GM12878 (cell line): ENCODE data around the gene MGAT5. TPM values are rescaled to one million over a fixed set of nuclear protein-coding genes. Genes with fewer than 3 reads are reported as not detected.

Experiments
- ATAC-seq: fragments of 200-7000 bp; cut with Tn5 transposase; 3 replicates; pipeline ENCODE4 v1.9.1; 2020; ENCODE audit warnings: mild to moderate bottlenecking, moderate library complexity
- BruUV-seq: library from RNA; stranded (reverse); fragments of 400-500 nt; replicated peaks from 2 replicates; lab custom pipeline; 2021; lab: Mats Ljungman, UMichigan
- CTCF ChIA-PET: fragments of 300-600 bp; sonication (Branson Sonifier 250); formaldehyde crosslinking; extraction: SDS; loops from one replicate; lab custom pipeline; 2021; ENCODE audit warnings: inconsistent platforms; lab: Yijun Ruan, JAX
- POLR2A ChIA-PET: fragments of 350-600 bp; formaldehyde crosslinking; extraction: SDS; loops from one replicate; lab custom pipeline; 2021; ENCODE audit warnings: inconsistent platforms; lab: Charles Lee
- RAD21 ChIA-PET: fragments of 300-600 bp; sonication (Branson Sonifier 250); formaldehyde crosslinking; loops from one replicate; lab custom pipeline; 2023; ENCODE audit warnings: antibody characterized with exemption; ENCODE audit not compliant: unreplicated experiment; lab: Charles Lee
- SMC1A ChIA-PET: fragments of 300-600 bp; sonication (Branson Sonifier 250); formaldehyde crosslinking; loops from one replicate; lab custom pipeline; 2023; ENCODE audit not compliant: unreplicated experiment, uncharacterized antibody; lab: Charles Lee
- DNase-seq: peaks from one replicate; pipeline ENCODE4 v3.0.0-alpha.2; 2011; ENCODE audit warnings: low read depth, low spot score
- FAIRE-seq: peaks from 3 replicates; lab custom pipeline; 2011; peaks lifted over from hg19 to GRCh38; lab: Jason Lieb, UNC
- H2AFZ ChIP-seq: 2 replicates; pipeline ENCODE4 v1.6.0; 2011; ENCODE audit warnings: low read depth, low read length, control low read depth; ENCODE audit not compliant: control insufficient read depth
- H3K27ac ChIP-seq: 2 replicates; pipeline ENCODE4 v1.5.1; 2011; ENCODE audit warnings: control low read depth; ENCODE audit not compliant: control insufficient read depth, insufficient read depth
- H3K27me3 ChIP-seq, 2 experiments: replicated peaks in 1 of 2; 2 replicates each; pipeline versions ENCODE4 v1.6.0 to v1.6.1; 2011; ENCODE audit warnings: low read length in 1 of 2; ENCODE audit not compliant: control insufficient read depth in 2 of 2, insufficient read depth in 2 of 2
- H3K36me3 ChIP-seq, 2 experiments: 2 replicates each; pipeline ENCODE4 v1.5.1; 2011; ENCODE audit warnings: low read length in 1 of 2; ENCODE audit not compliant: control insufficient read depth in 2 of 2, insufficient read depth in 2 of 2
- H3K4me1 ChIP-seq: 2 replicates; pipeline ENCODE4 v1.6.1; 2011; ENCODE audit warnings: mild to moderate bottlenecking, low read length, moderate library complexity, mixed read lengths; ENCODE audit not compliant: control insufficient read depth, insufficient read depth
- H3K4me2 ChIP-seq: 2 replicates; pipeline ENCODE4 v1.6.0; 2011; ENCODE audit warnings: control low read depth; ENCODE audit not compliant: control insufficient read depth, insufficient read depth
- H3K4me3 ChIP-seq: fragments of 200-600 bp; sonication (generic); 2 replicates; pipeline ENCODE4 v1.5.1; 2016
- H3K79me2 ChIP-seq: 2 replicates; pipeline ENCODE4 v1.6.0; 2011; ENCODE audit warnings: low read length; ENCODE audit not compliant: control insufficient read depth, insufficient read depth
- H3K9ac ChIP-seq: 2 replicates; pipeline ENCODE4 v1.8.0; 2011; ENCODE audit warnings: low read length, control low read depth, mixed read lengths; ENCODE audit not compliant: control insufficient read depth, insufficient read depth
- H3K9me3 ChIP-seq: replicated peaks from 3 replicates; pipeline ENCODE4 v1.5.1; 2011; ENCODE audit warnings: mild to moderate bottlenecking, low read length; ENCODE audit not compliant: control insufficient read depth, insufficient read depth
- H4K20me1 ChIP-seq: 2 replicates; pipeline ENCODE4 v1.6.0; 2011; ENCODE audit not compliant: control insufficient read depth, insufficient read depth
- EP300 ChIP-seq, 2 experiments: fragments of 150-350 bp in 1 of 2; IDR thresholded peaks; 2 replicates each; pipeline ENCODE4 v1.6.1; 2011 to 2012; ENCODE audit warnings: low read depth in 2 of 2, low read length in 2 of 2, borderline replicate concordance in 1 of 2, improper control_type of control experiment in 1 of 2, inconsistent platforms in 1 of 2; ENCODE audit not compliant: control insufficient read depth in 1 of 2
- FOXK2 ChIP-seq: fragments of 450-650 bp; IDR thresholded peaks from 2 replicates; pipeline ENCODE4 v1.6.1; 2017; ENCODE audit warnings: mild to moderate bottlenecking, moderate library complexity
- FOXM1 ChIP-seq: IDR thresholded peaks from 2 replicates; pipeline ENCODE4 v1.6.1; 2012; ENCODE audit warnings: low read depth, mild to moderate bottlenecking, inconsistent platforms, low read length, moderate library complexity
- HSF1 ChIP-seq: fragments of 150-350 bp; IDR thresholded peaks from 2 replicates; pipeline ENCODE4 v1.6.1; 2014; ENCODE audit warnings: mild to moderate bottlenecking, low read depth, low read length
- JUND ChIP-seq: IDR thresholded peaks from 2 replicates; pipeline ENCODE4 v1.6.1; 2012; ENCODE audit warnings: low read depth, mild to moderate bottlenecking, low read length, improper control_type of control experiment, moderate library complexity
- MXI1 ChIP-seq: fragments of 150-350 bp; IDR thresholded peaks from 2 replicates; pipeline ENCODE4 v1.6.1; 2011; ENCODE audit warnings: low read depth, mild to moderate bottlenecking, inconsistent platforms, low read length, improper control_type of control experiment
- RFX5 ChIP-seq: IDR thresholded peaks from 2 replicates; pipeline ENCODE4 v1.6.1; 2011; ENCODE audit warnings: low read depth, low read length, improper control_type of control experiment
- YBX1 ChIP-seq: fragments of 450-650 bp; IDR thresholded peaks from 2 replicates; pipeline ENCODE4 v1.6.1; 2016; ENCODE audit warnings: antibody characterized with exemption
- ZNF274 ChIP-seq: IDR thresholded peaks from one replicate; pipeline ENCODE4 v1.8.0; 2011; ENCODE audit not compliant: insufficient read length, insufficient read depth
- ZZZ3 ChIP-seq: IDR thresholded peaks from 2 replicates; pipeline ENCODE4 v1.6.1; 2011; ENCODE audit warnings: low read depth; ENCODE audit not compliant: control insufficient read depth, insufficient read length
- WGBS: methylation state at CpG from one replicate; pipeline ENCODE4 v1.1.6; 2016; ENCODE audit warnings: low lambda C conversion rate; ENCODE audit not compliant: insufficient replicate concordance, insufficient coverage; ENCODE audit errors: missing lambda C conversion rate; 5-methylcytosine and 5-hydroxymethylcytosine counted together
- in situ Hi-C: fragments of 300-500 bp; cut with MboI; formaldehyde crosslinking; loops from 9 replicates; pipeline ENCODE4 v1.14.3; 2018; ENCODE audit warnings: mixed read lengths
- intact Hi-C: fragments of 100-400 bp; cut with micrococcal nuclease; formaldehyde crosslinking; loops from one replicate; pipeline ENCODE4 v1.14.2; 2022; ENCODE audit not compliant: unreplicated experiment
- polyA plus RNA-seq, 11 experiments: library from polyadenylated mRNA; depleted of rRNA in 4 of 11; unstranded in 6 of 11; stranded (reverse) in 5 of 11; fragments of >200 nt; fragmentation: Nextera tagmentation in 4 of 11; fragmentation: Illumina TruSeq in 1 of 11; extraction: Ambion mirVana in 4 of 11; extraction: Trizol in 1 of 11; gene quantifications; 1 replicate in 1 of 11; 2 replicates in 10 of 11; pipeline versions ENCODE4 v1.2.1 to v1.2.3, GENCODE V29; 2011 to 2016; ENCODE audit warnings: inconsistent platforms in 2 of 11, missing spikeins in 2 of 11, low read depth in 1 of 11
- total RNA-seq, 4 experiments: library from RNA; depleted of rRNA in 3 of 4; stranded (reverse); fragments of >200 nt in 3 of 4; fragmentation: Illumina TruSeq in 1 of 4; extraction: Trizol in 1 of 4; gene quantifications; 2 replicates each; pipeline versions ENCODE4 v1.2.1 to v1.2.3, GENCODE V29; 2013 to 2021

MGAT5 gene
- total and polyA plus RNA-seq, 10 of the 15 experiments (the other 5 are each of a cell fraction or from before 2014, with no cell fraction given), result 4.9 to 104 (median 36.2) TPM

GRCh38 chr2:134408791-134409190, 154.9 kb downstream of the MGAT5 start:
- no TSS peak for BruUV-seq
- Histone ChIP-seq H2AFZ (no peak overlapping the region), H3K9ac (no peak overlapping the region), H3K9me3 (no peaks in the 10 kb centered on the region), H3K79me2 (no peaks in the 10 kb centered on the region; the same call in 1 of the 2 replicates), H3K4me3 (no peak overlapping the region), H4K20me1 (no peaks in the 10 kb centered on the region), H3K27ac (no peak overlapping the region), H3K4me2 (no peak overlapping the region), H3K36me3 (peaks cover 13 to 22% of the 10 kb centered on the region in 2 experiments; a peak in 3 of 4 replicates), H3K4me1 (peaks cover 34% of the 10 kb centered on the region), H3K27me3 (no peaks in the 10 kb centered on the region)
- no peak for ATAC-seq
- FAIRE-seq, result no peak
- ChIA-PET CTCF (interaction anchor here (0.9 to 1.4 kb wide), 5 partner anchors 61 to 522 kb away, joined by 3 to 6 read pairs (median 4); no protein-coding TSS in a partner anchor), POLR2A (no interaction called here), SMC1A (interaction anchor here (1.0 to 1.8 kb wide), 7 partner anchors 81 to 291 kb away, joined by 3 to 9 read pairs (median 3); no protein-coding TSS in a partner anchor), RAD21 (interaction anchor here (0.9 to 2.1 kb wide), 2 partner anchors 133 to 290 kb away, joined by 3 to 10 read pairs; no protein-coding TSS in a partner anchor)
- WGBS, result 98% methylated on average over 3 of the region's 3 CpGs
- no peak for DNase-seq
- in situ Hi-C loops (no loop called here), intact Hi-C loops (no loop called here)
- no peak for TF ChIP-seq YBX1
- no peak for TF ChIP-seq ZZZ3
- no peak for TF ChIP-seq ZNF274
- no peak for TF ChIP-seq RFX5
- no peak for TF ChIP-seq JUND
- TF ChIP-seq HSF1, result no peak
- no peak for TF ChIP-seq FOXK2
- no peak for TF ChIP-seq FOXM1
- TF ChIP-seq EP300 (IDR thresholded peaks at IDR 0.05; ENCODE audit: borderline replicate concordance in 1 of 2, control insufficient read depth in 1 of 2, low read depth in 2 of 2, low read length in 2 of 2), result no peak
- TF ChIP-seq MXI1, result no peak
